Measurements from ENCODE around the gene KIF1B.
A peak's percentile ranks its signal among the peaks of the same experiment; 100 is the strongest.

KIF1B gene

DNA sequence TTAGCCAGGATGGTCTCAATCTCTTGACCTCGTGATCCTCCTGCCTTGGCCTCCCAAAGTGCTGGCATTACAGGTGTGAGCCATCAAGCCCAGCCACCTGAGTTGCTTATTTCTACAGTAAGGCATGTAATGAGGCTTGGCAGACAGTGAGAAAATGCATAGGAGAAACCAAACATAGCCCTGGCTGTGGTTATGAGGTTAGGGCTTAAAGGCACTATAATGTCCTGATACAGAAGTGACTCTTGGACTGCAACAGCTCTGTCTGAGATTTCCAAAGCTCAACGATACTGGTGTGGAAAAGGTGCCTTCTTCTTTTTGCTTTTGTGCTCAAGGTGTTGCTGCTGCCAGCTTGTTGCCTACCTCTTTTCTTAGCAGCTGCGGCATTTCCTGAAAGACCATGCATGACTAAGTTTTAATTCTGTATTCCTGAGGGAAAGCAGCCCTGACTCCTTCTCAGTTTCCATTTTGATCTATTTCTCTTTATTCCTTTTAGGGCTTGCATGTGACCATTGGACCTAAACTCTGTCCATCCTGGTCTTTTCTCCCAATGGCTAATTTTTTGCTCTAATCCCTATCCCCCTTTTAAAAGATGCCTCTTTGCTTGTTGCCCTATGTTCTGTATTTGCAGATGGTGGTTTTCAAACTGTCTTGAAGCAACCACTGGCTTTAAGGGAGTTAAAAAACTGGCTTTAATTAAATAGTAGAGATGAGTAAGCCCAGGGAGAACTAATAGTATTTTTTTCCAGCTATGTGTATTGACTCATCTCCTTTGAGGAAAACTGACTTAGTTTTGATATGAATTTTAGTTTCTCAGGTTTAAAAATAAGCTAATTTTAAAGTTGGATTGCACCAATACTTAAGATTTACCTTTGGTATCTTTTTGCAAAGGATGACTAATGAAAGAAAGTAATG is 70.3 kb downstream of the KIF1B start:
- DNase-seq, result no peak

- DNase-seq, result no peak
These were observed 73.1 kb downstream of the KIF1B start for GRCh38 chr1:10283318-10283984.

DNA sequence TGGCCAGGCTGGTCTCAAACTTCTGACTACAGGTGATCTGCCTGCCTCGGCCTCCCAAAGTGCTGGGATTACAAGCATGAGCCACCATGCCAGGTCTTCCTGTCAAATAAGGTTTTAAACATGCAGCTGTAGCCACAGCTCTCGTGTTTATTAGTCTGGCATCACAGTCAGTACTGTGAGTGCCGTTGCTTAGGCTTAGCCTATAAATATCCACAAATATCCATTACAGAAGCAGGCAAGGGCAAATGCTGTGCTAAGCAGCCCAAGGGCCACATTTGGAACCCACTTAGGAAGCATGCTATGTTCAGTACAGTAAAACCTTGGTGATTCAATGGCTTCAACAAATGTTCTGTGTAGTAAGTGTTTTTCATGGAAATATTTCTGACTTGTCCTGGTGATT is 75.9 kb downstream of the KIF1B start:
- no peak for DNase-seq

GRCh38 chr1:10287023-10287645 is 76.8 kb downstream of the KIF1B start:
- DNase-seq, result no peak

- no peak for DNase-seq
These were observed 77.8 kb downstream of the KIF1B start for GRCh38 chr1:10288029-10288615.

- DNase-seq, result no peak
These were observed 81.3 kb downstream of the KIF1B start for GRCh38 chr1:10291705-10292104.

DNA sequence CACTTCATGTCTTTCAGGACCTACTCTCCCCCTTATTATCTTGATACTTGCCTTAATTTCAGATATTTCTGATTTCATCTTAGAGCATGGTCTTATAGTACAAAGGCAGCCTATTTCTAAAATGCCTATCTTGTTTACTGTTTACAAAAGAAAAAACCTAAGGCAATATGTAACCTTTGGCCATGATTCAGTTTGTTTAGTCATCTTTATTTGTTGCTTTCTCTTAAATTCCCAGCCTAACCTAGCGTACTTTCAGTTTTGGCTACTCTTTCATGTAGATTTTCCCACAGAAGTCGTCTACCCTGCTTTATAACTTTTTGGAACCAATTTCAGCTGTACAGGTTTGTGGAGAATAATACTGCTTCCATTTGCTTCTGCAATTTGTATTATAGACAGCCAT is 81.8 kb downstream of the KIF1B start:
- DNase-seq, result no peak

GRCh38 chr1:10295481-10296085 is 85.2 kb downstream of the KIF1B start:
- no peak for DNase-seq

- no peak for DNase-seq
These were observed 88.8 kb downstream of the KIF1B start for GRCh38 chr1:10299151-10299550.

DNA sequence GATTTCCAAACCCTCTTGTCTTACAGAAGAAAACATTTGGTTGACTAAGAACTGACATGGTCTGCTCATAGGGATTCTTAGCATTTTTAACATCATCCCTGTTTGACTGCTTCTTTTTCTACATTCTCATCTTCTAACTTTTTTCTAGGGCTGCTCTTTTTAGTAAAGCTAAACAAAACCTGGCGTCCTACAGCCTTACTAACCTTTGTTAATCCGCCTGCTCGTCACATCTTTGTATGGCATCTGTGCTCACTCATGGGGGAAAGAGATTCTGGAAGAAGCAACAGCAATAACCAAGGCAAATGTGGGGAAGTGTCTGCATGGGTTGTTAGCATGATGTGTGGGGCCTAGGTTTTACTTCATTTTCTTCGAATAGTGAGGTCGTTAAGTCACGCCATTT is 92.0 kb downstream of the KIF1B start:
- no peak for DNase-seq

GRCh38 chr1:10304295-10304694 is 93.9 kb downstream of the KIF1B start:
- no peak for DNase-seq

- DNase-seq, result no peak
These were observed 96.1 kb downstream of the KIF1B start for GRCh38 chr1:10306435-10306834.

- peak; percentile 36 for DNase-seq
These were observed 97.6 kb downstream of the KIF1B start for GRCh38 chr1:10308001-10308400.

DNA sequence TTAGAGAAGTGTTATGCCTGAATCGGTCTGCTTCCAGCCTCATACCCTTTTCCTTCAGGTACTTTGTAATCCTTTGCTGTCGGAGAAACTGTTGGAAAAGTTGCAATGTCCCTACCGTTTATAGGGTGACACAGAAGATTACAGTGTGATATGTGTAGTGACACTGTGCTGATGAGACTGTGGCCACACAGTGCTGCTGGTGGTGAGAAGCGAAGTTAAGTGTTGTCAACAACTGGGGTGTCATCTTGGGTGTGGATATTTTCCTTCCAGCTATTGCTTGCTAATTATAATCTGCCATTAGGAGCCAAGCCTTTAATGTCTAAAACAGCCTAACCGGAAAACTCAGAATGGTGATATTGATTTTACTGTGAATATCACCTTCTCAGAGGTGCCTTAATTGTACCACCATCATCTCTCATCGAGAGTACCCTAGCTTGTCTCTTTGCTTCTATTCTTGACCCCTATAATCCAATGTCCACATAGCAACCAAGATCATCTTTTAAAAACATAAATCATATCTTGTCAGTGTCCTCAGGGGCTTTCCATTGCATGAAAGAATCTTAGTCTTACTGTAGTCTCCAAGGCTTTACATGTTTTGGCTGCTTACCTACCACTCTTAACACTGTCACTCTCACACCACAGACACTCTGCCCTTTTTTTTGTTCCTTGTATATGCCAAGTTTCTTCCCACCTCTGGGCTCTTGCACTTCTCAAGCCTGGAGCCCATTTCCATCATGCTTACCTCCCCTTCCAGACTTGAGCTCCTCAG is 99.1 kb downstream of the KIF1B start:
- no peak for DNase-seq

GRCh38 chr1:10316752-10317151 is 106.4 kb downstream of the KIF1B start:
- no peak for DNase-seq

GRCh38 chr1:10319750-10320149 is 109.4 kb downstream of the KIF1B start:
- no peak for DNase-seq

GRCh38 chr1:10320336-10320735 is 110.0 kb downstream of the KIF1B start:
- no peak for DNase-seq

GRCh38 chr1:10322821-10323220 is 112.5 kb downstream of the KIF1B start:
- DNase-seq, result no peak

DNA sequence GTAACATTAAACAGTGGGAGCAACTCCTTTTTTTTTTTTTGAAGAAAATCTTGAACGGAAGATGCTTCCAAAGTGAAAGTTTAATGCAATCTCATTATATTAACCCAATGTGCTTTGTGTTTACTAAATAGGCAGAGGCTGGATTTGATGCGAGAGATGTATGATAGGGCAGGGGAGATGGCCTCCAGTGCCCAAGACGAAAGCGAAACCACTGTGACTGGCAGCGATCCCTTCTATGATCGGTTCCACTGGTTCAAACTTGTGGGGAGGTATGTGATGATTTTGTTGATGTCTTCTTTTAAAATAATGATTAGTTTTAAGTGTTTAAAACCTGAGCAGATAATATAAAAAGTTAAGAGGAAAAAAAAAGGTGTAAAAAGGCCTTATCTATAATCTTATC is 114.3 kb downstream of the KIF1B start:
- no peak for DNase-seq

- no peak for DNase-seq
These were observed 115.2 kb downstream of the KIF1B start for GRCh38 chr1:10325521-10325920.

DNA sequence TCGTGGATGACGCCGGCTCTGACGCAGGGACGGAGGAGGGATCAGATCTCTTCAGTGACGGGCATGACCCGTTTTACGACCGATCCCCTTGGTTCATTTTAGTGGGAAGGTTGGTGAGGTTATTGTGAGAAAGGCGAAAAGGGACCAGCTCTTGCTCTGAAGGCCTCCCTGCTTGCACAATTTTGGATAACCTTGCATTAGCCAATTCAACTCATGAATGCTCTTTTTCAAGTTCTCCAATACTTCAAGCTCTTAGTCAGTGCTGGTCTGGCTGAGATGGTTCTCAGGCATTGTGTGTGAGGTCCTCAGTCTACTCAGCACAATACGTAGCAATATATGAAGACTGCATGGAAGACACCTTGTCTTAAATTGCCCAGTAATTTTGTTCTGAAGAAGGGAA is 115.9 kb downstream of the KIF1B start:
- DNase-seq, result no peak
